ENCODE measurements around the gene SLC35F4. TPM values are rescaled to one million over a fixed set of nuclear protein-coding genes. Genes with fewer than 3 reads are reported as not detected.

Gene SLC35F4
- polyA plus RNA-seq, 1 donor (not counting 4 experiments of a cell fraction or from before 2014, with no cell fraction given): not detected

DNA sequence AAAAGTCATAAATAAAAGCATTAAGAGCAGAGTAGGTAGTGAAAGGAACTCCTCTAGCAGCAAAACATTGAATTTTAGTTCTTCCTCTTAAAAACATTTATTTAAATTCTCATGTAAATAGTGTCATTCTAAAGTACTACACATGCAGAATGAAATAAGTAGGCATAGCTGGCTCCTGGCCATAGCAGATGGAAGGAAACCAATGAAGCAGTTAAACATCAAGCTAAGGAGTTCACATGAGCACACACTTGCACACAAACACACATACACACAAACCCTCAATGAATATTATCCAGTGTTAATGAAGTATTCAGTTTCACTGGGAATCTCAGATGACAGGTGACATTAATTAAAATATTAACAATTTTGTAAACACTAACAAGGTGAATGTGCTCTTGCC is 69.3 kb downstream of the SLC35F4 start:
- FAIRE-seq (no peak), DNase-seq (ENCODE audit: low read depth, low spot score) (no peak)
- no peaks in the 10 kb centered on the region for H3K4me1 ChIP-seq (ENCODE audit: control insufficient read depth, extremely low read depth, insufficient read depth, low read length)
- H3K4me2 ChIP-seq (ENCODE audit: control insufficient read depth, extremely low read depth, insufficient read depth, low read depth, low read length): no peak overlapping the region
- H3K36me3 ChIP-seq (ENCODE audit: control insufficient read depth in 2 of 2, extremely low read depth in 1 of 2, insufficient read depth in 2 of 2, low read length in 2 of 2): no peaks in the 10 kb centered on the region
- no peak overlapping the region for H2AFZ ChIP-seq (ENCODE audit: control insufficient read depth, low read length)
- dilution Hi-C loops (cut with MboI; ENCODE audit: extremely low pct_ligation_motif_present, low sequenced_read_pairs): no loop called here
- TF ChIP-seq EZH2 (IDR thresholded peaks at IDR 0.05; ENCODE audit: low read length): no peak
- TF ChIP-seq, protein P1, sequence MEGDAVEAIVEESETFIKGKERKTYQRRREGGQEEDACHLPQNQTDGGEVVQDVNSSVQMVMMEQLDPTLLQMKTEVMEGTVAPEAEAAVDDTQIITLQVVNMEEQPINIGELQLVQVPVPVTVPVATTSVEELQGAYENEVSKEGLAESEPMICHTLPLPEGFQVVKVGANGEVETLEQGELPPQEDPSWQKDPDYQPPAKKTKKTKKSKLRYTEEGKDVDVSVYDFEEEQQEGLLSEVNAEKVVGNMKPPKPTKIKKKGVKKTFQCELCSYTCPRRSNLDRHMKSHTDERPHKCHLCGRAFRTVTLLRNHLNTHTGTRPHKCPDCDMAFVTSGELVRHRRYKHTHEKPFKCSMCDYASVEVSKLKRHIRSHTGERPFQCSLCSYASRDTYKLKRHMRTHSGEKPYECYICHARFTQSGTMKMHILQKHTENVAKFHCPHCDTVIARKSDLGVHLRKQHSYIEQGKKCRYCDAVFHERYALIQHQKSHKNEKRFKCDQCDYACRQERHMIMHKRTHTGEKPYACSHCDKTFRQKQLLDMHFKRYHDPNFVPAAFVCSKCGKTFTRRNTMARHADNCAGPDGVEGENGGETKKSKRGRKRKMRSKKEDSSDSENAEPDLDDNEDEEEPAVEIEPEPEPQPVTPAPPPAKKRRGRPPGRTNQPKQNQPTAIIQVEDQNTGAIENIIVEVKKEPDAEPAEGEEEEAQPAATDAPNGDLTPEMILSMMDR (optimal IDR thresholded peaks at IDR 0.05 in 1 of 3, IDR thresholded peaks at IDR 0.05 in 1 of 3, conservative IDR thresholded peaks at IDR 0.05 in 1 of 3; ENCODE audit: extremely low read depth in 1 of 3, insufficient read depth in 2 of 3, low read length in 3 of 3): no peak
- no peak overlapping the region for H3K9ac ChIP-seq (ENCODE audit: control insufficient read depth, extremely low read depth, insufficient read depth, low read length)
- no peaks in the 10 kb centered on the region for H3K9me1 ChIP-seq (ENCODE audit: control insufficient read depth, extremely low read depth, insufficient read depth, low read length)
- no peaks in the 10 kb centered on the region for H4K20me1 ChIP-seq (ENCODE audit: control insufficient read depth, extremely low read depth, insufficient read depth, low read length)
- H3K27me3 ChIP-seq (ENCODE audit: control insufficient read depth, extremely low read depth, insufficient read depth, low read length): no peaks in the 10 kb centered on the region
- H3K4me3 ChIP-seq (ENCODE audit: control insufficient read depth in 2 of 3, extremely low read depth in 1 of 3, insufficient read depth in 2 of 3, low read depth in 1 of 3, low read length in 3 of 3): no peak overlapping the region
- no peaks in the 10 kb centered on the region for H3K79me2 ChIP-seq (ENCODE audit: control insufficient read depth, insufficient read depth, low read length)
- H3K27ac ChIP-seq (ENCODE audit: control insufficient read depth, insufficient read depth, low read length): no peak overlapping the region
- no peaks in the 10 kb centered on the region for H3K9me3 ChIP-seq (ENCODE audit: control insufficient read depth, low read depth, low read length)

DNA sequence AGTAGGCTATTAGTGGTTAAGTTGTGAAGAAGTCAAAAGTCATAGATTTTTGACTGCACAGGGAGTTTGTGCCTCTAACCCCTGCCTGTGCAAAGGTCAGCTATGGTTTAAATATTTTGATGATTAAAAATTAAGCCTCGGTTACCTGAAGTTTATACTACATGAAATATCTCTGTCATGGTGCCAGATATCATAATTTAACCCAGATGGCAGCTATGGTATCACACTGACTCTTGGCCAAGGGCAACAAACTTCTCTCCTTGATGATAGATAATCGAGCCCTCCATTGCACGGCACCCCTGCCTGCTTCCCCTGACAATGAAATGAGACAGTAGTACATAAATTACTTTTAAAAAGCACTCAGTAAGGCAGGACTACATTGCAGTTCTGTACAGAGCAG is 80.8 kb downstream of the SLC35F4 start:
- Histone ChIP-seq H2AFZ (ENCODE audit: control insufficient read depth, low read length) (no peak overlapping the region), H3K27me3 (ENCODE audit: control insufficient read depth, extremely low read depth, insufficient read depth, low read length) (no peaks in the 10 kb centered on the region), H3K4me2 (ENCODE audit: control insufficient read depth, extremely low read depth, insufficient read depth, low read depth, low read length) (no peak overlapping the region), H3K4me3 (ENCODE audit: control insufficient read depth in 2 of 3, extremely low read depth in 1 of 3, insufficient read depth in 2 of 3, low read depth in 1 of 3, low read length in 3 of 3) (no peak overlapping the region), H3K27ac (ENCODE audit: control insufficient read depth, insufficient read depth, low read length) (no peak overlapping the region), H3K9me3 (ENCODE audit: control insufficient read depth, low read depth, low read length) (no peaks in the 10 kb centered on the region), H4K20me1 (ENCODE audit: control insufficient read depth, extremely low read depth, insufficient read depth, low read length) (no peaks in the 10 kb centered on the region), H3K9ac (ENCODE audit: control insufficient read depth, extremely low read depth, insufficient read depth, low read length) (no peak overlapping the region), H3K4me1 (ENCODE audit: control insufficient read depth, extremely low read depth, insufficient read depth, low read length) (no peaks in the 10 kb centered on the region), H3K36me3 (ENCODE audit: control insufficient read depth in 2 of 2, extremely low read depth in 1 of 2, insufficient read depth in 2 of 2, low read length in 2 of 2) (no peaks in the 10 kb centered on the region), H3K9me1 (ENCODE audit: control insufficient read depth, extremely low read depth, insufficient read depth, low read length) (no peaks in the 10 kb centered on the region), H3K79me2 (ENCODE audit: control insufficient read depth, insufficient read depth, low read length) (no peaks in the 10 kb centered on the region)
- DNase-seq (ENCODE audit: low read depth, low spot score) (no peak), FAIRE-seq (no peak)
- TF ChIP-seq, protein P1 (optimal IDR thresholded peaks at IDR 0.05 in 1 of 3, IDR thresholded peaks at IDR 0.05 in 1 of 3, conservative IDR thresholded peaks at IDR 0.05 in 1 of 3; ENCODE audit: extremely low read depth in 1 of 3, insufficient read depth in 2 of 3, low read length in 3 of 3): no peak
- TF ChIP-seq EZH2 (IDR thresholded peaks at IDR 0.05; ENCODE audit: low read length): no peak
- dilution Hi-C loops (cut with MboI; ENCODE audit: extremely low pct_ligation_motif_present, low sequenced_read_pairs): no loop called here
